HepG2 (cell line): Measurements from ENCODE around the gene MYH7B. TPM values are rescaled to one million over a fixed set of nuclear protein-coding genes. Genes with fewer than 3 reads are reported as not detected.

Experiments used
- ATAC-seq: fragments of 200-7000 bp; cut with Tn5 transposase; 3 replicates; pipeline ENCODE4 v1.9.1; 2020; ENCODE audit warnings: mild to moderate bottlenecking, moderate library complexity
- BruUV-seq: library from RNA; stranded (reverse); fragments of 400-500 nt; replicated peaks from 2 replicates; lab custom pipeline; 2021; lab: Mats Ljungman, UMichigan
- CTCF ChIA-PET: fragments of 300-600 bp; formaldehyde crosslinking; extraction: SDS; loops from one replicate; lab custom pipeline; 2021; ENCODE audit warnings: low total read pairs, inconsistent platforms, low intra/inter-chr PET ratio; lab: Yijun Ruan, JAX
- POLR2A ChIA-PET: fragments of 350-600 bp; sonication (Branson Sonifier 250); formaldehyde crosslinking; loops from one replicate; lab custom pipeline; 2020; ENCODE audit warnings: antibody characterized with exemption, inconsistent platforms; lab: Yijun Ruan, JAX
- DNase-seq: peaks from one replicate; pipeline ENCODE4 v3.0.0-alpha.2; 2015; ENCODE audit warnings: low spot score
- FAIRE-seq: peaks from 3 replicates; lab custom pipeline; 2011; peaks lifted over from hg19 to GRCh38; lab: Jason Lieb, UNC
- H2AFZ ChIP-seq: one replicate; pipeline ENCODE4 v1.6.1; 2011; ENCODE audit warnings: low read length, inconsistent platforms
- H3K27ac ChIP-seq: fragments of 300-600 bp; 3 replicates; pipeline ENCODE4 v1.8.0; 2011; ENCODE audit warnings: mixed run types, mild to moderate bottlenecking, mixed read lengths, low read length, inconsistent platforms; ENCODE audit not compliant: insufficient read depth; ENCODE audit errors: extremely low read length
- H3K27me3 ChIP-seq, 2 experiments: fragments of 200-600 bp in 1 of 2; 2 replicates in 1 of 2; 3 replicates in 1 of 2; pipeline versions ENCODE4 v1.6.0 to v1.8.0; 2011; ENCODE audit warnings: low read length in 2 of 2, mild to moderate bottlenecking in 2 of 2, moderate library complexity in 2 of 2, inconsistent platforms in 1 of 2; ENCODE audit not compliant: insufficient read depth in 2 of 2, control insufficient read depth in 1 of 2
- H3K36me3 ChIP-seq, 2 experiments: fragments of 200-600 bp in 1 of 2; replicated peaks in 1 of 2; 2 replicates in 1 of 2; 3 replicates in 1 of 2; pipeline versions ENCODE4 v1.5.1 to v1.8.0; 2011; ENCODE audit warnings: low read length in 2 of 2, inconsistent platforms in 1 of 2; ENCODE audit not compliant: insufficient read depth in 2 of 2, control insufficient read depth in 1 of 2
- H3K4me1 ChIP-seq: 2 replicates; pipeline ENCODE4 v1.5.1; 2012; ENCODE audit warnings: low read length, inconsistent platforms; ENCODE audit not compliant: insufficient read depth
- H3K4me2 ChIP-seq: 2 replicates; pipeline ENCODE4 v1.6.0; 2011; ENCODE audit warnings: low read depth, low read length, inconsistent platforms
- H3K4me3 ChIP-seq, 3 experiments: fragments of 200-600 bp in 1 of 3; sonication (generic), shearing (Covaris generic) in 1 of 3; replicated peaks in 1 of 3; 2 replicates each; pipeline ENCODE4 v1.5.1; 2011 to 2016; ENCODE audit warnings: low read length in 3 of 3, inconsistent platforms in 2 of 3, low read depth in 2 of 3, mild to moderate bottlenecking in 2 of 3, control low read depth in 1 of 3, mixed read lengths in 1 of 3; ENCODE audit not compliant: insufficient read depth in 1 of 3
- H3K79me2 ChIP-seq: one replicate; pipeline ENCODE4 v1.6.1; 2011; ENCODE audit warnings: low read length, inconsistent platforms; ENCODE audit not compliant: insufficient read depth
- H3K9ac ChIP-seq: 2 replicates; pipeline ENCODE4 v1.6.0; 2011; ENCODE audit warnings: mild to moderate bottlenecking, low read depth, low read length, inconsistent platforms; ENCODE audit not compliant: insufficient read depth
- H3K9me3 ChIP-seq: 2 replicates; pipeline ENCODE4 v1.5.1; 2012; ENCODE audit warnings: mild to moderate bottlenecking, low read length
- H4K20me1 ChIP-seq: 2 replicates; pipeline ENCODE4 v1.6.0; 2011; ENCODE audit warnings: inconsistent platforms, mild to moderate bottlenecking, low read length, moderate library complexity; ENCODE audit not compliant: insufficient read depth
- ARID2 ChIP-seq: sonication (generic); formaldehyde crosslinking; IDR thresholded peaks from 2 replicates; pipeline ENCODE4 v1.8.1; 2022; ENCODE audit warnings: mild to moderate bottlenecking, missing genetic modification reagents, borderline replicate concordance
- ASH2L ChIP-seq: fragments of 300-600, 200-600 bp; sonication (generic); IDR thresholded peaks from 2 replicates; pipeline ENCODE4 v1.7.0; 2017; ENCODE audit warnings: low read depth, mild to moderate bottlenecking, moderate library complexity, mixed read lengths, low read length; ENCODE audit not compliant: insufficient read length
- BORCS8-MEF2B ChIP-seq: sonication (generic); formaldehyde crosslinking; IDR thresholded peaks from 2 replicates; pipeline ENCODE4 v1.8.0; 2022; ENCODE audit warnings: mild to moderate bottlenecking, missing genetic modification reagents
- EHMT2 ChIP-seq: fragments of 200-600 bp; sonication (generic); IDR thresholded peaks from 2 replicates; pipeline ENCODE4 v1.7.0; 2017; ENCODE audit warnings: antibody characterized with exemption, low read depth, low read length, borderline replicate concordance
- EP300 ChIP-seq, 3 experiments: sonication (generic) in 1 of 3; formaldehyde crosslinking in 1 of 3; IDR thresholded peaks; 2 replicates each; pipeline versions ENCODE4 v1.5.1 to v1.6.1; 2011 to 2020; ENCODE audit warnings: low read depth in 2 of 3, low read length in 2 of 3, borderline replicate concordance in 1 of 3, improper control_type of control experiment in 1 of 3, mild to moderate bottlenecking in 1 of 3, missing genetic modification reagents in 1 of 3, moderate library complexity in 1 of 3
- HCFC1 ChIP-seq: fragments of 150-350 bp; IDR thresholded peaks from 2 replicates; pipeline ENCODE4 v1.6.1; 2014; ENCODE audit warnings: low read depth, low read length
- NCOR1 ChIP-seq: fragments of 200-600 bp; sonication (generic); IDR thresholded peaks from 2 replicates; pipeline ENCODE4 v1.7.0; 2017; ENCODE audit warnings: antibody characterized with exemption, low read length, borderline replicate concordance
- NFYB ChIP-seq: sonication (generic); formaldehyde crosslinking; IDR thresholded peaks from 2 replicates; pipeline ENCODE4 v1.4.0; 2020; ENCODE audit warnings: missing genetic modification reagents
- RELA ChIP-seq: sonication (generic); formaldehyde crosslinking; IDR thresholded peaks from 2 replicates; pipeline ENCODE4 v1.4.0; 2020; ENCODE audit warnings: missing genetic modification reagents
- SAP130 ChIP-seq: IDR thresholded peaks from 2 replicates; pipeline ENCODE4 v1.6.1; 2016; ENCODE audit warnings: low read depth
- TOPORS ChIP-seq: sonication (generic); formaldehyde crosslinking; IDR thresholded peaks from 2 replicates; pipeline ENCODE4 v1.8.0; 2023; ENCODE audit warnings: mild to moderate bottlenecking, missing genetic modification reagents
- ZNF160 ChIP-seq: sonication (generic); formaldehyde crosslinking; IDR thresholded peaks from 2 replicates; pipeline ENCODE4 v1.8.0; 2022; ENCODE audit warnings: mild to moderate bottlenecking, inconsistent platforms, missing genetic modification reagents
- ZNF251 ChIP-seq: sonication (generic); formaldehyde crosslinking; IDR thresholded peaks from 2 replicates; pipeline ENCODE4 v1.9.0; 2021; ENCODE audit warnings: mild to moderate bottlenecking, missing genetic modification reagents
- ZNF317 ChIP-seq: sonication (generic); formaldehyde crosslinking; IDR thresholded peaks from 2 replicates; pipeline ENCODE4 v1.5.0; 2020; ENCODE audit warnings: mild to moderate bottlenecking, missing genetic modification reagents
- ZSCAN30 ChIP-seq: sonication (generic); formaldehyde crosslinking; IDR thresholded peaks from 2 replicates; pipeline ENCODE4 v1.5.0; 2020; ENCODE audit warnings: mild to moderate bottlenecking, missing genetic modification reagents
- WGBS: methylation state at CpG from one replicate; pipeline ENCODE4 v1.1.6; 2017; ENCODE audit warnings: low lambda C conversion rate; 5-methylcytosine and 5-hydroxymethylcytosine counted together
- in situ Hi-C: cut with HindIII; loops from 2 replicates; pipeline ENCODE4 v1.10.0; 2017; ENCODE audit warnings: low pct_unique_long_range_greater_than_20kb; ENCODE audit not compliant: extremely low pct_ligation_motif_present
- intact Hi-C: fragments of 100-400 bp; cut with micrococcal nuclease; formaldehyde crosslinking; loops from one replicate; pipeline ENCODE4 v1.10.0; 2022; ENCODE audit not compliant: unreplicated experiment
- polyA plus RNA-seq, 8 experiments: library from polyadenylated mRNA; depleted of rRNA in 3 of 8; stranded (reverse) in 7 of 8; unstranded in 1 of 8; fragments of >200 nt; fragmentation: Illumina TruSeq in 4 of 8; extraction: Trizol in 4 of 8; gene quantifications; 2 replicates each; pipeline versions ENCODE4 v1.2.1 to v1.2.3, GENCODE V29; 2011 to 2016; ENCODE audit warnings: low read depth in 4 of 8, missing spikeins in 1 of 8, mixed read lengths in 1 of 8; ENCODE audit not compliant: insufficient read depth in 1 of 8
- total RNA-seq, 5 experiments: library from RNA; depleted of rRNA; stranded (reverse); fragments of >200 nt; fragmentation: Illumina TruSeq; extraction: Trizol; gene quantifications; 2 replicates each; pipeline ENCODE4 v1.2.3, GENCODE V29; 2016; ENCODE audit warnings: low read depth in 1 of 5
- TF ChIP-seq, protein P1 (sequence below): sonication (generic); formaldehyde crosslinking; conservative IDR thresholded peaks from 2 replicates; pipeline ENCODE4 v1.4.0; 2020; ENCODE audit warnings: missing genetic modification reagents
- TF ChIP-seq, protein P2 (sequence below): sonication (generic); formaldehyde crosslinking; IDR thresholded peaks from 2 replicates; pipeline ENCODE4 v1.5.1; 2020; ENCODE audit warnings: missing genetic modification reagents, mild to moderate bottlenecking, borderline replicate concordance

The MYH7B gene
- total and polyA plus RNA-seq, 2 of the 13 experiments (the other 11 are each of a cell fraction or from before 2014, with no cell fraction given): 0.05 to 0.20 TPM

DNA sequence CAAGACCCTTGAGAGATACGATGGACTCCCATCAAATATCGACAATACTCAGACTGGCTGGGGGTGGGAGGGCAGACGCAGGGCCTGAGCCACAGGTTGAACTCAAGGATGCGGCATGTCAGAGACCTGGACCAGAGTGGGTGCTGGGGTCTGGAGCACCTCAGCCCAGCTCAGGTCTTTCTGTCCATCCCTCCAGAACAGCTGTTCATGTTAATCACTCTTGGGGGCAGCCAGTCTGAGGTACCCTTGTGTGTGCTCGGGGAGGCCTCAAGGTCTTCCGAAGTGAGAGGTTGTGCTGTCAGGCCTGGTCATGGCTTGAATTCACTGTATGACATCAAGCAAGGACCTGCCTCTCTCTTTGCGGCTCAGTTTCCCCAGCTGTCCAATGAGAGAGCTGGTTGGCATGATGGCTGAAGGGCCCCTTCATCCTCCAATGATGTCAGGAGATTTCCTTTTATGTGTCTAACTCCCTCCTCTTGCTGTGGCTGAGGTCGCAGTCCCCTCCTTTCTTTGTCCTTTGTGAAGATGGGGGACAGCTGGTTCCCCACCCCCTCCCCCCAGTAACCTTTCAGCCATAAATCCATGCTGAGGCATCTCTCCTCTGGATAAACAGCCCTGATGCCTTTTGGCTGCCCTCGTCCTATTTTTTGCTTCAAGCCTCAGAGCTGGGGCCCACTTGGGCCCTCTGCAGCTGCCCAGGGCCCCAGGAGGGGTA, 15.3 kb downstream of the MYH7B start:
- no peaks in the 10 kb centered on the region for H3K9me3 ChIP-seq
- H3K79me2 ChIP-seq: no peaks in the 10 kb centered on the region
- 63% methylated on average over 9 of the region's 9 CpGs for WGBS
- H3K36me3 ChIP-seq: no peaks in the 10 kb centered on the region
- intact Hi-C loops: no loop called here
- no peak overlapping the region for H3K27ac ChIP-seq
- ChIA-PET CTCF (no interaction called here), POLR2A (no interaction called here)
- H3K4me2 ChIP-seq: no peak overlapping the region
- no peak for ATAC-seq
- H4K20me1 ChIP-seq: no peaks in the 10 kb centered on the region
- no TSS peak for BruUV-seq
- peaks cover 0 to 13% of the 10 kb centered on the region in 2 experiments; a peak in 2 of 5 replicates for H3K27me3 ChIP-seq
- H3K4me3 ChIP-seq: no peak overlapping the region
- no peak overlapping the region for H3K9ac ChIP-seq
- no peak overlapping the region for H2AFZ ChIP-seq
- no peak for DNase-seq
- no peak for FAIRE-seq
- in situ Hi-C loops: no loop called here
- TF ChIP-seq EHMT2 (no peak), SAP130 (CRISPR knock-in tag) (no peak), ZNF160 (no peak), TOPORS (CRISPR knock-in tag) (no peak), EP300 (IDR thresholded peaks at IDR 0.05; ENCODE audit: low read depth in 2 of 2, low read length in 2 of 2) (no peak), EP300 (CRISPR knock-in tag; IDR thresholded peaks at IDR 0.05; ENCODE audit: borderline replicate concordance) (no peak), RELA (CRISPR knock-in tag) (no peak), ZNF251 (CRISPR knock-in tag) (no peak), ZSCAN30 (CRISPR knock-in tag) (no peak), HCFC1 (no peak), NCOR1 (no peak), BORCS8-MEF2B (CRISPR knock-in tag) (no peak), ARID2 (CRISPR knock-in tag) (no peak), NFYB (no peak), ZNF317 (CRISPR knock-in tag) (no peak), ASH2L (no peak)
- TF ChIP-seq, protein P1, sequence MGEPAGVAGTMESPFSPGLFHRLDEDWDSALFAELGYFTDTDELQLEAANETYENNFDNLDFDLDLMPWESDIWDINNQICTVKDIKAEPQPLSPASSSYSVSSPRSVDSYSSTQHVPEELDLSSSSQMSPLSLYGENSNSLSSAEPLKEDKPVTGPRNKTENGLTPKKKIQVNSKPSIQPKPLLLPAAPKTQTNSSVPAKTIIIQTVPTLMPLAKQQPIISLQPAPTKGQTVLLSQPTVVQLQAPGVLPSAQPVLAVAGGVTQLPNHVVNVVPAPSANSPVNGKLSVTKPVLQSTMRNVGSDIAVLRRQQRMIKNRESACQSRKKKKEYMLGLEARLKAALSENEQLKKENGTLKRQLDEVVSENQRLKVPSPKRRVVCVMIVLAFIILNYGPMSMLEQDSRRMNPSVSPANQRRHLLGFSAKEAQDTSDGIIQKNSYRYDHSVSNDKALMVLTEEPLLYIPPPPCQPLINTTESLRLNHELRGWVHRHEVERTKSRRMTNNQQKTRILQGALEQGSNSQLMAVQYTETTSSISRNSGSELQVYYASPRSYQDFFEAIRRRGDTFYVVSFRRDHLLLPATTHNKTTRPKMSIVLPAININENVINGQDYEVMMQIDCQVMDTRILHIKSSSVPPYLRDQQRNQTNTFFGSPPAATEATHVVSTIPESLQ (CRISPR knock-in tag): no peak
- TF ChIP-seq, protein P2, sequence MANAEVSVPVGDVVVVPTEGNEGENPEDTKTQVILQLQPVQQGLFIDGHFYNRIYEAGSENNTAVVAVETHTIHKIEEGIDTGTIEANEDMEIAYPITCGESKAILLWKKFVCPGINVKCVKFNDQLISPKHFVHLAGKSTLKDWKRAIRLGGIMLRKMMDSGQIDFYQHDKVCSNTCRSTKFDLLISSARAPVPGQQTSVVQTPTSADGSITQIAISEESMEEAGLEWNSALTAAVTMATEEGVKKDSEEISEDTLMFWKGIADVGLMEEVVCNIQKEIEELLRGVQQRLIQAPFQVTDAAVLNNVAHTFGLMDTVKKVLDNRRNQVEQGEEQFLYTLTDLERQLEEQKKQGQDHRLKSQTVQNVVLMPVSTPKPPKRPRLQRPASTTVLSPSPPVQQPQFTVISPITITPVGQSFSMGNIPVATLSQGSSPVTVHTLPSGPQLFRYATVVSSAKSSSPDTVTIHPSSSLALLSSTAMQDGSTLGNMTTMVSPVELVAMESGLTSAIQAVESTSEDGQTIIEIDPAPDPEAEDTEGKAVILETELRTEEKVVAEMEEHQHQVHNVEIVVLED (CRISPR knock-in tag): no peak
- H3K4me1 ChIP-seq: peaks cover 19% of the 10 kb centered on the region
